PFSK-1 (cell line): ENCODE measurements around the gene WFS1.

Experiments used
- FOXP2 ChIP-seq: optimal IDR thresholded peaks from 2 replicates; pipeline ENCODE3; 2011; ENCODE audit warnings: borderline replicate concordance, control low read depth, inconsistent platforms; ENCODE audit not compliant: insufficient read depth; ENCODE audit errors: extremely low read length, extremely low read depth
- POLR2AphosphoS5 ChIP-seq: IDR thresholded peaks from 2 replicates; pipeline ENCODE4 v1.6.1; 2012; ENCODE audit warnings: low read depth, mild to moderate bottlenecking, control low read depth, low read length, moderate library complexity
- REST ChIP-seq, 2 experiments: IDR thresholded peaks; 2 replicates each; pipeline versions ENCODE4 v1.6.1 to v1.8.0; 2011 to 2012; ENCODE audit warnings: low read depth in 2 of 2, low read length in 2 of 2, control low read depth in 1 of 2, inconsistent platforms in 1 of 2, mild to moderate bottlenecking in 1 of 2, moderate library complexity in 1 of 2; ENCODE audit not compliant: insufficient read depth in 1 of 2
- SIN3A ChIP-seq: IDR thresholded peaks from 2 replicates; pipeline ENCODE4 v1.6.1; 2012; ENCODE audit warnings: mild to moderate bottlenecking, low read length, moderate library complexity, borderline replicate concordance; ENCODE audit not compliant: insufficient read depth
- TAF1 ChIP-seq: IDR thresholded peaks from 2 replicates; pipeline ENCODE4 v1.6.1; 2012; ENCODE audit warnings: low read length, control low read depth, borderline replicate concordance; ENCODE audit not compliant: insufficient read depth

WFS1 gene

DNA sequence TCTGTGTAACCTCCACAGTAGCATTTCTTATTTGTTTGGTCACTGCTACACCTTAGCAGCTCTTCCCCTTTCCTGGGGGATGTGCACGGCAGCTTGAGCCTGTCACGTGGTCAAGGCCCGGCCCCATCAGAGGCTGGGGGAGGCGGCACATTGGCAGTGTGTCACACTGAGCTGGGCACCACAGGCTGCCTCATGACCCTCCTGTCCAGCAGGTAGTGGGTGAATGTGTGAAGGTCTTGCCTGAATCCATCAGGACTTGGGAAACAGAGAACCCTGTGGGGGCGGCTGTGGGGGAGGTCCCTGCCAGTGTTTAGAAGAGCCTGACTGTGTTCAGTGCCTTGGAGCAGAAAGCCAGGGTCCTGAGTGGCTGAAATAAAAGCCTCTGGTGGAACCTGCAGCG is 33.2 kb downstream of the WFS1 start:
- TF ChIP-seq TAF1 = no peak
- no peak for TF ChIP-seq REST (IDR thresholded peaks at IDR 0.05; ENCODE audit: insufficient read depth in 1 of 2, low read depth in 2 of 2, low read length in 2 of 2)
- no peak for TF ChIP-seq FOXP2

GRCh38 chr4:6303943-6304342 is 34.3 kb downstream of the WFS1 start:
- TF ChIP-seq POLR2AphosphoS5 = no peak
- TF ChIP-seq SIN3A = no peak
- no peak for TF ChIP-seq REST (IDR thresholded peaks at IDR 0.05; ENCODE audit: insufficient read depth in 1 of 2, low read depth in 2 of 2, low read length in 2 of 2)
- no peak for TF ChIP-seq TAF1
- TF ChIP-seq FOXP2 = no peak

GRCh38 chr4:6306299-6306698 is 36.6 kb downstream of the WFS1 start:
- TF ChIP-seq FOXP2 (no peak), TAF1 (no peak), POLR2AphosphoS5 (no peak), SIN3A (no peak)

- no peak for TF ChIP-seq POLR2AphosphoS5
- TF ChIP-seq FOXP2 = no peak
- no peak for TF ChIP-seq REST (IDR thresholded peaks at IDR 0.05; ENCODE audit: insufficient read depth in 1 of 2, low read depth in 2 of 2, low read length in 2 of 2)
These were observed 37.6 kb downstream of the WFS1 start for GRCh38 chr4:6307230-6307629.

- TF ChIP-seq REST (IDR thresholded peaks at IDR 0.05; ENCODE audit: insufficient read depth in 1 of 2, low read depth in 2 of 2, low read length in 2 of 2) (no peak), POLR2AphosphoS5 (no peak), SIN3A (no peak)
These were observed 38.2 kb downstream of the WFS1 start for GRCh38 chr4:6307891-6308290.

DNA sequence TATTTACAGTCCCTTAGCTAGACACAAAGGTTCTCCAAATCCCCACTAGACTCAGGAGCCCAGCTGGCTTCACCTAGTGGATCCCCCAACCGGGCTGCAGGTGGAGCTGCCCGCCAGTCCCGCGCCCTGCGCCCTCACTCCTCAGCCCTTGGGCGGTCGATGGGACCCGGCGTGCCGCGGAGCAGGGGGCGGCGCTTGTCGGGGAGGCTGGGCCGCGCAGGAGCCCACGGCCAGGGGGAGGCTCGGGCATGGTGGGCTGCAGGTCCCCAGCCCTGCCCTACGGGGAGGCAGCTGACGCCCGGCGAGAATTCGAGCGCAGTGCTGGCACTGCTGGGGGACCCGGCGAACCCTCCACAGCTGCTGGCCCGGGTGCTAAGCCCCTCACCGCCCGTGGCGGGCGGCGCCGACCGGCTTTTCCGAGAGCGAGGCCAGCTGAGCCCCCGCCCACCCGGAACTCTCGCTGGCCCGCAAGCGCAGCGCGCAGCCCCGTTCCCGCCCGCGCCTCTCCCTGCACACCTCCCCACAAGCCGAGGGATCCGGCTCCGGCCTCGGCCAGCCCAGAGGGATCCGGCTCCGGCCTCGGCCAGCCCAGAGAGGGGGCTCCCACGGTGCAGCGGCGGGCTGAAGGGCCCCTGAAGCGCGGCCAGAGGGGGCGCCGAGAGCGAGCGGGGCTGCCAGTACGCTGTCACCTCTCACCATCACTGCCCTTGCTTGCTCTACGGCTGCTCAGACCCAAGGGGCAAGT is 39.4 kb downstream of the WFS1 start:
- no peak for TF ChIP-seq TAF1
- no peak for TF ChIP-seq POLR2AphosphoS5
- no peak for TF ChIP-seq FOXP2
- no peak for TF ChIP-seq REST (IDR thresholded peaks at IDR 0.05; ENCODE audit: insufficient read depth in 1 of 2, low read depth in 2 of 2, low read length in 2 of 2)
- no peak for TF ChIP-seq SIN3A
